GM10847 (cell line): ENCODE measurements around the gene PCSK5.

Experiments
- POLR2A ChIP-seq: IDR thresholded peaks from 2 replicates; pipeline ENCODE4 v1.6.1; 2011; ENCODE audit not compliant: insufficient read length; ENCODE audit errors: extremely low read depth

The PCSK5 gene

GRCh38 chr9:76321195-76321828, 430.8 kb downstream of the PCSK5 start:
- no peak for TF ChIP-seq POLR2A

GRCh38 chr9:76322810-76323209, 432.3 kb downstream of the PCSK5 start:
- TF ChIP-seq POLR2A = no peak

- TF ChIP-seq POLR2A = no peak
Observed at GRCh38 chr9:76323490-76323889, 433.0 kb downstream of the PCSK5 start.

GRCh38 chr9:76330034-76330433, 439.6 kb downstream of the PCSK5 start:
- TF ChIP-seq POLR2A = no peak

GRCh38 chr9:76333388-76333787, 442.9 kb downstream of the PCSK5 start:
- no peak for TF ChIP-seq POLR2A

GRCh38 chr9:76333964-76334363, 443.5 kb downstream of the PCSK5 start:
- no peak for TF ChIP-seq POLR2A

- no peak for TF ChIP-seq POLR2A
Observed at GRCh38 chr9:76336027-76336426, 445.6 kb downstream of the PCSK5 start.

GRCh38 chr9:76338418-76338817, 447.9 kb downstream of the PCSK5 start:
- no peak for TF ChIP-seq POLR2A

GRCh38 chr9:76341616-76342015, 451.1 kb downstream of the PCSK5 start:
- TF ChIP-seq POLR2A = no peak

GRCh38 chr9:76342201-76342600, 451.7 kb downstream of the PCSK5 start:
- no peak for TF ChIP-seq POLR2A

GRCh38 chr9:76342858-76343257, 452.4 kb downstream of the PCSK5 start:
- TF ChIP-seq POLR2A = no peak

- no peak for TF ChIP-seq POLR2A
Observed at GRCh38 chr9:76349865-76350264, 459.4 kb downstream of the PCSK5 start.

- no peak for TF ChIP-seq POLR2A
Observed at GRCh38 chr9:76351006-76351405, 460.5 kb downstream of the PCSK5 start.

GRCh38 chr9:76352026-76352620, 461.6 kb downstream of the PCSK5 start:
- TF ChIP-seq POLR2A = no peak

GRCh38 chr9:76353280-76353679, 462.8 kb downstream of the PCSK5 start:
- no peak for TF ChIP-seq POLR2A

- no peak for TF ChIP-seq POLR2A
Observed at GRCh38 chr9:76354221-76354620, 463.7 kb downstream of the PCSK5 start.

- TF ChIP-seq POLR2A = no peak
Observed at GRCh38 chr9:76355886-76356285, 465.4 kb downstream of the PCSK5 start.

- TF ChIP-seq POLR2A = no peak
Observed at GRCh38 chr9:76357555-76357954, 467.1 kb downstream of the PCSK5 start.
